HepG2 (cell line): ENCODE data around the gene SKI. TPM values are rescaled to one million over a fixed set of nuclear protein-coding genes. Genes with fewer than 3 reads are reported as not detected.

Experiments
- ATF1 ChIP-seq: IDR thresholded peaks from 2 replicates; pipeline ENCODE4 v1.6.1; 2016; ENCODE audit warnings: mild to moderate bottlenecking, control low read depth
- ATF3 ChIP-seq: sonication (generic); formaldehyde crosslinking; IDR thresholded peaks from 2 replicates; pipeline ENCODE4 v1.4.0; 2020; ENCODE audit warnings: missing genetic modification reagents
- ETV5 ChIP-seq: IDR thresholded peaks from 2 replicates; pipeline ENCODE4 v1.6.1; 2018; ENCODE audit warnings: missing biosample characterization, missing genetic modification reagents, inconsistent platforms, borderline replicate concordance
- GABPA ChIP-seq, 2 experiments: IDR thresholded peaks; 2 replicates each; pipeline ENCODE4 v1.6.1; 2011 to 2016; ENCODE audit warnings: low read depth in 2 of 2, low read length in 1 of 2, missing biosample characterization in 1 of 2, missing genetic modification characterization in 1 of 2
- HOXA3 ChIP-seq: sonication (generic); formaldehyde crosslinking; IDR thresholded peaks from 2 replicates; pipeline ENCODE4 v1.5.0; 2020; ENCODE audit warnings: missing genetic modification reagents
- KIAA2018 ChIP-seq: sonication (generic); formaldehyde crosslinking; IDR thresholded peaks from 2 replicates; pipeline ENCODE4 v1.5.0; 2020; ENCODE audit warnings: mild to moderate bottlenecking, missing genetic modification reagents, borderline replicate concordance
- SP2 ChIP-seq: sonication (generic); formaldehyde crosslinking; IDR thresholded peaks from 2 replicates; pipeline ENCODE4 v1.5.1; 2020; ENCODE audit warnings: mild to moderate bottlenecking, missing genetic modification reagents
- SSRP1 ChIP-seq: IDR thresholded peaks from 2 replicates; pipeline ENCODE4 v1.6.1; 2016; ENCODE audit warnings: control low read depth
- ZBTB21 ChIP-seq: sonication (generic); formaldehyde crosslinking; IDR thresholded peaks from 2 replicates; pipeline ENCODE4 v1.4.0; 2020; ENCODE audit warnings: missing genetic modification reagents
- ZMYM2 ChIP-seq: sonication (generic); formaldehyde crosslinking; IDR thresholded peaks from 2 replicates; pipeline ENCODE4 v1.8.0; 2022; ENCODE audit warnings: mild to moderate bottlenecking, missing genetic modification reagents
- ZMYM4 ChIP-seq: sonication (generic); formaldehyde crosslinking; IDR thresholded peaks from 2 replicates; pipeline ENCODE4 v1.8.1; 2023; ENCODE audit warnings: mild to moderate bottlenecking, missing genetic modification reagents
- ZNF326 ChIP-seq: sonication (generic); formaldehyde crosslinking; IDR thresholded peaks from 2 replicates; pipeline ENCODE4 v1.4.0; 2020; ENCODE audit warnings: missing genetic modification reagents, borderline replicate concordance
- ZNF605 ChIP-seq: sonication (generic); formaldehyde crosslinking; IDR thresholded peaks from 2 replicates; pipeline ENCODE4 v1.8.0; 2022; ENCODE audit warnings: mild to moderate bottlenecking, missing genetic modification reagents
- ZNF816 ChIP-seq: sonication (generic); formaldehyde crosslinking; IDR thresholded peaks from 2 replicates; pipeline ENCODE4 v1.8.0; 2022; ENCODE audit warnings: missing genetic modification reagents, mild to moderate bottlenecking, borderline replicate concordance
- ZSCAN22 ChIP-seq: sonication (generic); formaldehyde crosslinking; IDR thresholded peaks from 2 replicates; pipeline ENCODE4 v1.4.0; 2020; ENCODE audit warnings: mild to moderate bottlenecking, missing genetic modification reagents
- polyA plus RNA-seq, 8 experiments: library from polyadenylated mRNA; depleted of rRNA in 3 of 8; stranded (reverse) in 7 of 8; unstranded in 1 of 8; fragments of >200 nt; fragmentation: Illumina TruSeq in 4 of 8; extraction: Trizol in 4 of 8; gene quantifications; 2 replicates each; pipeline versions ENCODE4 v1.2.1 to v1.2.3, GENCODE V29; 2011 to 2016; ENCODE audit warnings: low read depth in 4 of 8, missing spikeins in 1 of 8, mixed read lengths in 1 of 8; ENCODE audit not compliant: insufficient read depth in 1 of 8
- total RNA-seq, 5 experiments: library from RNA; depleted of rRNA; stranded (reverse); fragments of >200 nt; fragmentation: Illumina TruSeq; extraction: Trizol; gene quantifications; 2 replicates each; pipeline ENCODE4 v1.2.3, GENCODE V29; 2016; ENCODE audit warnings: low read depth in 1 of 5

The SKI gene
- total and polyA plus RNA-seq, 2 of the 13 experiments (the other 11 are each of a cell fraction or from before 2014, with no cell fraction given), result 4.7 to 6.9 TPM

- TF ChIP-seq KIAA2018 (CRISPR knock-in tag) (no peak), ATF1 (CRISPR knock-in tag) (peak; percentile 89), ZNF816 (CRISPR knock-in tag) (no peak), GABPA (IDR thresholded peaks at IDR 0.05; ENCODE audit: low read depth, low read length) (no peak), GABPA (CRISPR knock-in tag; IDR thresholded peaks at IDR 0.05; ENCODE audit: low read depth) (peak; percentile 90), ZMYM2 (CRISPR knock-in tag) (peak; percentile 92), SP2 (CRISPR knock-in tag) (peak; percentile 33; the same call in 1 of the 2 replicates), ETV5 (peak; percentile 60; the same call in 1 of the 2 replicates), ZSCAN22 (CRISPR knock-in tag) (no peak), ZMYM4 (CRISPR knock-in tag) (0 out of 2 replicates have a peak, but pooled peaks have one; percentile 16), SSRP1 (peak; percentile 38; the same call in 1 of the 2 replicates), ZNF605 (CRISPR knock-in tag) (peak; percentile 71), ZNF326 (CRISPR knock-in tag) (no peak), ZBTB21 (CRISPR knock-in tag) (peak; percentile 95), HOXA3 (CRISPR knock-in tag) (peak; percentile 95), ATF3 (CRISPR knock-in tag) (peak; percentile 52; the same call in 1 of the 2 replicates)
These were observed 27.6 kb downstream of the SKI start (continued) for GRCh38 chr1:2255420-2256369.
